ENCODE measurements around the gene ARF5. TPM values are rescaled to one million over a fixed set of nuclear protein-coding genes. Genes with fewer than 3 reads are reported as not detected.

Gene ARF5
- total RNA-seq, 1 experiment from 2014 or later, result 172 TPM

GRCh38 chr7:127551941-127552340 is 36.3 kb upstream of the ARF5 start:
- Mint-ChIP-seq H3K9me3 (ENCODE audit: unreplicated experiment) (peaks cover 12% of the 10 kb centered on the region), H3K4me1 (ENCODE audit: low read depth, unreplicated experiment) (no peaks in the 10 kb centered on the region), H3K36me3 (ENCODE audit: insufficient read depth, unreplicated experiment) (no peaks in the 10 kb centered on the region), H3K27ac (ENCODE audit: unreplicated experiment) (no peak overlapping the region), H3K27me3 (ENCODE audit: insufficient read depth, unreplicated experiment) (no peaks in the 10 kb centered on the region), H3K4me3 (ENCODE audit: unreplicated experiment) (no peak overlapping the region)
- H3K36me3 ChIP-seq (ENCODE audit: control insufficient read depth, insufficient read depth, low read length), result no peaks in the 10 kb centered on the region
- peaks cover 9% of the 10 kb centered on the region; the same call in 1 of the 2 replicates for H3K9me3 ChIP-seq
- H3K4me1 ChIP-seq, result no peaks in the 10 kb centered on the region
- H3K27me3 ChIP-seq (replicated peaks; ENCODE audit: control insufficient read depth, insufficient read depth, low read length), result no peaks in the 10 kb centered on the region
- CTCF ChIA-PET, result no interaction called here
- POLR2A ChIA-PET, result no interaction called here
- no peak for DNase-seq
- no peak overlapping the region for H3K4me3 ChIP-seq (ENCODE audit: low read depth, low read length)
- TF ChIP-seq CTCF (IDR thresholded peaks at IDR 0.05; ENCODE audit: insufficient read depth in 1 of 2, low read depth in 1 of 2, low read length in 1 of 2, severe bottlenecking in 1 of 2, unreplicated experiment in 1 of 2), result no peak
- BruUV-seq (replicated peaks), result no TSS peak
- intact Hi-C loops (cut with micrococcal nuclease; ENCODE audit: unreplicated experiment), result no loop called here

GRCh38 chr7:127556404-127556803 is 31.8 kb upstream of the ARF5 start:
- no peak for TF ChIP-seq CTCF (IDR thresholded peaks at IDR 0.05; ENCODE audit: insufficient read depth in 1 of 2, low read depth in 1 of 2, low read length in 1 of 2, severe bottlenecking in 1 of 2, unreplicated experiment in 1 of 2)
- Mint-ChIP-seq H3K36me3 (ENCODE audit: insufficient read depth, unreplicated experiment) (no peaks in the 10 kb centered on the region), H3K27ac (ENCODE audit: unreplicated experiment) (no peak overlapping the region), H3K27me3 (ENCODE audit: insufficient read depth, unreplicated experiment) (peaks cover 3% of the 10 kb centered on the region), H3K9me3 (ENCODE audit: unreplicated experiment) (no peaks in the 10 kb centered on the region), H3K4me1 (ENCODE audit: low read depth, unreplicated experiment) (no peaks in the 10 kb centered on the region), H3K4me3 (ENCODE audit: unreplicated experiment) (no peak overlapping the region)
- Histone ChIP-seq H3K36me3 (ENCODE audit: control insufficient read depth, insufficient read depth, low read length) (no peaks in the 10 kb centered on the region), H3K9me3 (no peaks in the 10 kb centered on the region), H3K4me1 (no peaks in the 10 kb centered on the region), H3K27me3 (replicated peaks; ENCODE audit: control insufficient read depth, insufficient read depth, low read length) (no peaks in the 10 kb centered on the region), H3K4me3 (ENCODE audit: low read depth, low read length) (no peak overlapping the region)
- no peak for DNase-seq
- intact Hi-C loops (cut with micrococcal nuclease; ENCODE audit: unreplicated experiment), result no loop called here
- BruUV-seq (replicated peaks), result no TSS peak
- ChIA-PET CTCF (no interaction called here), POLR2A (no interaction called here)

- Mint-ChIP-seq H3K27me3 (ENCODE audit: insufficient read depth, unreplicated experiment) (peaks cover 3% of the 10 kb centered on the region), H3K27ac (ENCODE audit: unreplicated experiment) (no peak overlapping the region), H3K4me1 (ENCODE audit: low read depth, unreplicated experiment) (no peaks in the 10 kb centered on the region), H3K4me3 (ENCODE audit: unreplicated experiment) (no peak overlapping the region), H3K9me3 (ENCODE audit: unreplicated experiment) (peaks cover under 1% of the 10 kb centered on the region), H3K36me3 (ENCODE audit: insufficient read depth, unreplicated experiment) (no peaks in the 10 kb centered on the region)
- no peaks in the 10 kb centered on the region for H3K36me3 ChIP-seq (ENCODE audit: control insufficient read depth, insufficient read depth, low read length)
- no peak overlapping the region for H3K4me3 ChIP-seq (ENCODE audit: low read depth, low read length)
- no peak for DNase-seq
- no peaks in the 10 kb centered on the region for H3K27me3 ChIP-seq (replicated peaks; ENCODE audit: control insufficient read depth, insufficient read depth, low read length)
- TF ChIP-seq CTCF (IDR thresholded peaks at IDR 0.05; ENCODE audit: insufficient read depth in 1 of 2, low read depth in 1 of 2, low read length in 1 of 2, severe bottlenecking in 1 of 2, unreplicated experiment in 1 of 2), result no peak
- BruUV-seq (replicated peaks), result no TSS peak
- ChIA-PET CTCF (interaction anchor here (0.6 to 1.0 kb wide), 2 partner anchors 19 to 652 kb away, joined by 3 to 6 read pairs; no protein-coding TSS in a partner anchor), POLR2A (interaction anchor here (0.6 kb wide), 1 partner anchor 28 kb away, joined by 4 read pairs; the partner anchor contains the start of gene GCC1)
- intact Hi-C loops (cut with micrococcal nuclease; ENCODE audit: unreplicated experiment), result no loop called here
- H3K4me1 ChIP-seq, result no peaks in the 10 kb centered on the region
- H3K9me3 ChIP-seq, result no peaks in the 10 kb centered on the region
Observed at GRCh38 chr7:127557803-127558202, 30.4 kb upstream of the ARF5 start.

All from Caco-2 (cell line).